H9 (cell line): ENCODE data around the gene MAML1. TPM values are rescaled to one million over a fixed set of nuclear protein-coding genes. Genes with fewer than 3 reads are reported as not detected.

Source experiments
- DNase-seq: peaks from one replicate; pipeline ENCODE4 v3.0.0-alpha.2; 2017
- H2AFZ ChIP-seq: one replicate; pipeline ENCODE4 v1.6.1; 2013; ENCODE audit warnings: mild to moderate bottlenecking, low read length, control low read depth, moderate library complexity
- H2AK5ac ChIP-seq: 2 replicates; pipeline ENCODE4 v1.6.1; 2013; ENCODE audit warnings: low read length, control low read depth, mixed read lengths; ENCODE audit not compliant: insufficient read length
- H2BK120ac ChIP-seq: one replicate; pipeline ENCODE4 v1.6.1; 2013; ENCODE audit warnings: low read depth, mild to moderate bottlenecking, low read length, control low read depth, inconsistent platforms; ENCODE audit not compliant: poor library complexity, severe bottlenecking
- H2BK12ac ChIP-seq: 2 replicates; pipeline ENCODE4 v1.6.1; 2013; ENCODE audit warnings: low read length, control low read depth, mixed read lengths, low read depth; ENCODE audit not compliant: insufficient read length
- H2BK15ac ChIP-seq: 2 replicates; pipeline ENCODE4 v1.6.1; 2013; ENCODE audit warnings: low read depth, low read length, control low read depth
- H2BK20ac ChIP-seq: one replicate; pipeline ENCODE4 v1.6.1; 2013; ENCODE audit warnings: low read depth, mild to moderate bottlenecking, low read length, control low read depth, inconsistent platforms; ENCODE audit not compliant: poor library complexity, severe bottlenecking
- H2BK5ac ChIP-seq: 2 replicates; pipeline ENCODE4 v1.6.1; 2013; ENCODE audit warnings: low read length, control low read depth, mixed read lengths; ENCODE audit not compliant: insufficient read length
- H3K14ac ChIP-seq: 2 replicates; pipeline ENCODE4 v1.6.1; 2013; ENCODE audit warnings: low read length, control low read depth; ENCODE audit not compliant: insufficient read depth
- H3K18ac ChIP-seq: 2 replicates; pipeline ENCODE4 v1.6.1; 2013; ENCODE audit warnings: low read depth, mild to moderate bottlenecking, mixed read lengths, low read length, control low read depth; ENCODE audit not compliant: insufficient read length
- H3K23ac ChIP-seq: 2 replicates; pipeline ENCODE4 v1.6.1; 2013; ENCODE audit warnings: low read length, control low read depth, mixed read lengths, low read depth; ENCODE audit not compliant: insufficient read length
- H3K23me2 ChIP-seq: 2 replicates; pipeline ENCODE4 v1.6.1; 2013; ENCODE audit warnings: low read depth, mild to moderate bottlenecking, mixed read lengths, low read length, control low read depth; ENCODE audit not compliant: insufficient read length, poor library complexity, severe bottlenecking
- H3K27ac ChIP-seq: 2 replicates; pipeline ENCODE4 v1.5.1; 2013; ENCODE audit warnings: low read length, control low read depth, mixed read lengths, low read depth; ENCODE audit not compliant: insufficient read length
- H3K27me3 ChIP-seq: 2 replicates; pipeline ENCODE4 v1.6.1; 2013; ENCODE audit warnings: low read length, control low read depth, inconsistent platforms; ENCODE audit not compliant: insufficient read depth
- H3K4ac ChIP-seq: 2 replicates; pipeline ENCODE4 v1.6.1; 2013; ENCODE audit warnings: low read depth, mild to moderate bottlenecking, control low read depth, inconsistent platforms, low read length, moderate library complexity
- H3K4me1 ChIP-seq: 2 replicates; pipeline ENCODE4 v1.6.1; 2013; ENCODE audit warnings: low read length, control low read depth, inconsistent platforms; ENCODE audit not compliant: insufficient read depth
- H3K4me2 ChIP-seq: 2 replicates; pipeline ENCODE4 v1.6.1; 2013; ENCODE audit warnings: low read length, control low read depth, mixed read lengths; ENCODE audit not compliant: insufficient read length, insufficient read depth
- H3K56ac ChIP-seq: 2 replicates; pipeline ENCODE4 v1.6.1; 2013; ENCODE audit warnings: low read depth, mild to moderate bottlenecking, mixed read lengths, low read length, control low read depth; ENCODE audit not compliant: insufficient read length
- H3K79me1 ChIP-seq: 2 replicates; pipeline ENCODE4 v1.6.1; 2013; ENCODE audit warnings: low read depth, mild to moderate bottlenecking, moderate library complexity, low read length, control low read depth, inconsistent platforms; ENCODE audit not compliant: insufficient read depth, poor library complexity, severe bottlenecking
- H3K79me2 ChIP-seq: 2 replicates; pipeline ENCODE4 v1.6.1; 2013; ENCODE audit warnings: low read length, control low read depth, inconsistent platforms; ENCODE audit not compliant: insufficient read depth
- H3K9ac ChIP-seq: 2 replicates; pipeline ENCODE4 v1.6.1; 2013; ENCODE audit warnings: low read length, control low read depth, mixed read lengths; ENCODE audit not compliant: insufficient read length; ENCODE audit errors: extremely low read depth
- H3K9me3 ChIP-seq: one replicate; pipeline ENCODE4 v1.6.1; 2013; ENCODE audit warnings: low read depth, low read length, inconsistent platforms; ENCODE audit not compliant: control insufficient read depth
- H3T11ph ChIP-seq: one replicate; pipeline ENCODE4 v1.6.1; 2013; ENCODE audit warnings: mild to moderate bottlenecking, low read length, control low read depth, inconsistent platforms
- H4K20me1 ChIP-seq: one replicate; pipeline ENCODE4 v1.6.1; 2013; ENCODE audit not compliant: control insufficient read depth, insufficient read length, insufficient read depth
- H4K5ac ChIP-seq: 2 replicates; pipeline ENCODE4 v1.6.1; 2013; ENCODE audit warnings: low read depth, mild to moderate bottlenecking, mixed read lengths, low read length, control low read depth; ENCODE audit not compliant: insufficient read length
- H4K8ac ChIP-seq: replicated peaks from 2 replicates; pipeline ENCODE4 v1.6.1; 2013; ENCODE audit warnings: low read length, control low read depth, mixed read lengths, low read depth; ENCODE audit not compliant: insufficient read length
- H4K91ac ChIP-seq: 2 replicates; pipeline ENCODE4 v1.6.1; 2013; ENCODE audit warnings: low read depth, mild to moderate bottlenecking, moderate library complexity, mixed read lengths, low read length, control low read depth; ENCODE audit not compliant: insufficient read length
- H3K27ac Mint-ChIP-seq, 3 experiments: 2 replicates in 2 of 3; 3 replicates in 1 of 3; pipeline ENCODE4 v1.8.0; 2020 to 2021; ENCODE audit warnings: mixed read lengths in 3 of 3, mild to moderate bottlenecking in 1 of 3, moderate library complexity in 1 of 3
- H3K27me3 Mint-ChIP-seq: 2 replicates; pipeline ENCODE4 v1.8.0; 2021; ENCODE audit warnings: low read depth, mild to moderate bottlenecking, moderate library complexity, mixed read lengths
- H3K36me3 Mint-ChIP-seq, 3 experiments: 2 replicates in 2 of 3; 3 replicates in 1 of 3; pipeline ENCODE4 v1.8.0; 2020 to 2021; ENCODE audit warnings: low read depth in 3 of 3, mixed read lengths in 3 of 3; ENCODE audit not compliant: insufficient read depth in 1 of 3
- H3K4me1 Mint-ChIP-seq, 2 experiments: 2 replicates each; pipeline ENCODE4 v1.8.0; 2020; ENCODE audit warnings: mixed read lengths in 2 of 2
- H3K4me3 Mint-ChIP-seq, 2 experiments: 2 replicates in 1 of 2; 3 replicates in 1 of 2; pipeline ENCODE4 v1.8.0; 2020 to 2021; ENCODE audit warnings: mild to moderate bottlenecking in 2 of 2, mixed read lengths in 2 of 2, moderate library complexity in 1 of 2
- H3K9me3 Mint-ChIP-seq, 2 experiments: 2 replicates in 1 of 2; 3 replicates in 1 of 2; pipeline ENCODE4 v1.8.0; 2020; ENCODE audit warnings: mild to moderate bottlenecking in 2 of 2, mixed read lengths in 2 of 2, moderate library complexity in 1 of 2
- CTCF ChIP-seq: fragments of 200-600 bp; sonication (generic); conservative IDR thresholded peaks from 3 replicates; pipeline ENCODE4 v1.8.0; 2021; ENCODE audit warnings: antibody characterized with exemption, mild to moderate bottlenecking
- WGBS: extraction: QIAGEN DNeasy Blood & Tissue Kit; methylation state at CpG from one replicate; pipeline ENCODE4 v1.1.7; 2013; ENCODE audit warnings: missing lambda C conversion rate, low lambda C conversion rate, mixed read lengths; ENCODE audit not compliant: insufficient read length; ENCODE audit errors: extremely low coverage; 5-methylcytosine and 5-hydroxymethylcytosine counted together
- total RNA-seq: library from RNA; stranded (reverse); gene quantifications from 2 replicates; pipeline ENCODE4 v1.2.1, GENCODE V29; 2021

Gene MAML1
- total RNA-seq, 1 experiment from 2014 or later = 50.8 TPM

GRCh38 chr5:179794575-179794974 lies 62.0 kb downstream of the MAML1 start:
- Mint-ChIP-seq H3K36me3 (peaks cover 13 to 26% (median 24%) of the 10 kb centered on the region in 3 experiments; a peak in 6 of 7 replicates), H3K4me1 (peaks cover 17 to 18% of the 10 kb centered on the region in 2 experiments), H3K27me3 (peaks cover 7% of the 10 kb centered on the region), H3K4me3 (peak overlapping the region; percentile 77 to 83), H3K9me3 (no peaks in the 10 kb centered on the region), H3K27ac (no peak overlapping the region)
- Histone ChIP-seq H4K91ac (no peak overlapping the region), H3K18ac (no peak overlapping the region), H4K8ac (no peak overlapping the region), H3K56ac (no peak overlapping the region), H3K4me2 (no peak overlapping the region), H3T11ph (no peak overlapping the region), H2AFZ (no peak overlapping the region), H2BK20ac (no peak overlapping the region), H3K23me2 (peaks cover 3% of the 10 kb centered on the region), H2BK12ac (no peak overlapping the region), H3K9ac (no peak overlapping the region), H4K5ac (no peak overlapping the region), H2BK120ac (no peak overlapping the region), H3K4ac (no peak overlapping the region), H3K23ac (no peak overlapping the region), H3K79me2 (no peaks in the 10 kb centered on the region), H3K4me1 (no peaks in the 10 kb centered on the region), H2BK15ac (no peak overlapping the region), H3K27me3 (no peaks in the 10 kb centered on the region), H3K27ac (no peak overlapping the region), H2BK5ac (no peak overlapping the region), H2AK5ac (no peak overlapping the region), H3K79me1 (no peaks in the 10 kb centered on the region), H3K9me3 (no peaks in the 10 kb centered on the region), H4K20me1 (no peaks in the 10 kb centered on the region), H3K14ac (no peak overlapping the region)
- no peak for TF ChIP-seq CTCF
- no peak for DNase-seq
- whole genome bisulfite sequencing = no CpG with 5 or more reads among the region's 3 CpGs
